Activated CD4-positive, alpha-beta T cell treated with anti-CD3 and anti-CD28 coated beads, Interleukin-10, Interleukin-2, amounts not matched to agents 100 ng/mL and 50 ng/mL, durations not matched to agents 16 hours and 8 hours (primary cell): ENCODE measurements around the gene MAN1C1.
A peak's percentile ranks its signal among the peaks of the same experiment; 100 is the strongest.
"Not testable (repeated sequence)": the region's sequence is repeated elsewhere in the genome, so short reads cannot be mapped to it uniquely, and the experiment has no call there.

Source experiments
- DNase-seq: peaks from one replicate; pipeline ENCODE4 v3.0.0-alpha.2; 2020

Gene MAN1C1

GRCh38 chr1:25636141-25636540 lies 19.6 kb downstream of the MAN1C1 start:
- DNase-seq: not testable (repeated sequence)

- no peak for DNase-seq
Observed at GRCh38 chr1:25640646-25641328, 24.2 kb downstream of the MAN1C1 start.

- no peak for DNase-seq
Observed at GRCh38 chr1:25641329-25641725, 24.7 kb downstream of the MAN1C1 start.

- DNase-seq: no peak
Observed at GRCh38 chr1:25641931-25642573, 25.5 kb downstream of the MAN1C1 start.

- DNase-seq: peak; percentile 87
Observed at GRCh38 chr1:25642574-25643108, 26.1 kb downstream of the MAN1C1 start.

- no peak for DNase-seq
Observed at GRCh38 chr1:25643929-25644328, 27.3 kb downstream of the MAN1C1 start.

GRCh38 chr1:25644962-25645361 lies 28.4 kb downstream of the MAN1C1 start:
- DNase-seq: no peak

GRCh38 chr1:25645637-25646400 lies 29.2 kb downstream of the MAN1C1 start:
- DNase-seq: no peak

GRCh38 chr1:25647106-25647505 lies 30.5 kb downstream of the MAN1C1 start:
- no peak for DNase-seq

- DNase-seq: no peak
Observed at GRCh38 chr1:25647863-25648262, 31.3 kb downstream of the MAN1C1 start.

- DNase-seq: no peak
Observed at GRCh38 chr1:25648681-25649440, 32.3 kb downstream of the MAN1C1 start.

- DNase-seq: no peak
Observed at GRCh38 chr1:25649505-25650288, 33.1 kb downstream of the MAN1C1 start.

- DNase-seq: no peak
Observed at GRCh38 chr1:25650289-25650576, 33.6 kb downstream of the MAN1C1 start.

GRCh38 chr1:25651036-25651640 lies 34.5 kb downstream of the MAN1C1 start:
- DNase-seq: no peak

- no peak for DNase-seq
Observed at GRCh38 chr1:25651824-25652741, 35.5 kb downstream of the MAN1C1 start.

- no peak for DNase-seq
Observed at GRCh38 chr1:25653558-25653957, 37.0 kb downstream of the MAN1C1 start.

- no peak for DNase-seq
Observed at GRCh38 chr1:25654109-25654660, 37.6 kb downstream of the MAN1C1 start.

GRCh38 chr1:25657121-25657882 lies 40.7 kb downstream of the MAN1C1 start:
- no peak for DNase-seq
